GM12891 (cell line): Measurements from ENCODE around the gene TRAPPC10.
A peak's percentile ranks its signal among the peaks of the same experiment; 100 is the strongest.

Experiments
- DNase-seq: peaks from one replicate; pipeline ENCODE4 v3.0.0; 2011; ENCODE audit warnings: low spot score; ENCODE audit not compliant: insufficient read length
- FAIRE-seq: peaks from 2 replicates; lab custom pipeline; 2011; peaks lifted over from hg19 to GRCh38; lab: Jason Lieb, UNC
- PAX5 ChIP-seq: IDR thresholded peaks from 2 replicates; pipeline ENCODE4 v1.6.1; 2011; ENCODE audit warnings: low read length, moderate library complexity, mild to moderate bottlenecking; ENCODE audit not compliant: insufficient read depth, severe bottlenecking
- POLR2A ChIP-seq: IDR thresholded peaks from 2 replicates; pipeline ENCODE4 v1.6.1; 2011; ENCODE audit warnings: low read depth, low read length, control low read depth
- POLR2AphosphoS5 ChIP-seq: IDR thresholded peaks from 2 replicates; pipeline ENCODE4 v1.6.1; 2011; ENCODE audit warnings: low read depth, low read length, control low read depth
- POU2F2 ChIP-seq: IDR thresholded peaks from 2 replicates; pipeline ENCODE4 v1.6.1; 2011; ENCODE audit warnings: low read depth, mild to moderate bottlenecking, control low read depth, low read length, moderate library complexity
- SPI1 ChIP-seq: IDR thresholded peaks from 2 replicates; pipeline ENCODE4 v1.6.1; 2011; ENCODE audit warnings: low read depth, low read length, control low read depth
- TAF1 ChIP-seq: IDR thresholded peaks from 2 replicates; pipeline ENCODE4 v1.6.1; 2011; ENCODE audit warnings: low read depth, low read length, control low read depth

The TRAPPC10 gene

DNA sequence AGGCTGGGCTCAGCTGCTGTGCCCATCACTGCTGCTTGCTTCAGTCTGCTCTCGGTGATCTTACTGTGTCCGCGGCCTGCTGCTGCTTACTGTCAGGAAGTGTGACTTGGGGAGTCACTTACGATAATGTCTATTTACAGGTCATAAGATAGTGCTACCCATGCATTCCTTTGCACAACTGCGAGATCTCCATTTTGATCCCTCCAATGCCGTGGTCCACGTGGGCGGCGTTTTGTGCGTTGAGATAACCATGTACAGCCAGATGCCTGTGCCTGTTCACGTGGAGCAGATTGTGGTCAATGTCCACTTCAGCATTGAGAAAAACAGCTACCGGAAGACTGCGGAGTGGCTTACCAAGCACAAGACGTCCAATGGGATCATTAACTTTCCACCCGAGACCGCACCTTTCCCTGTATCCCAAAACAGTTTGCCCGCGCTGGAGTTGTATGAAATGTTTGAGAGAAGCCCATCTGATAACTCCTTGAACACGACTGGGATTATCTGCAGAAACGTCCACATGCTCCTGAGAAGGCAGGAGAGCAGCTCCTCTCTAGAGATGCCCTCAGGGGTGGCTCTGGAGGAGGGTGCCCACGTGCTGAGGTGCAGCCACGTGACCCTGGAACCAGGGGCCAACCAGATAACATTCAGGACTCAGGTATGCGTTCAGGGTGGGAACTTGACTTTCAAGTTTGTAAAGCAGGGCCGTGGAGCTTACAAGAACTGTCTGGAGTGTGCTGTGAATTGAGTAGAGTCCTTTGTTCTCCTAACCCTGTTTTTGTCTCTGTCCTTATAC is 70.7 kb downstream of the TRAPPC10 start:
- TF ChIP-seq SPI1 (no peak), POLR2AphosphoS5 (no peak), POLR2A (no peak), PAX5 (no peak), POU2F2 (no peak), TAF1 (no peak)
- peak; percentile 23 for FAIRE-seq
- no peak for DNase-seq

DNA sequence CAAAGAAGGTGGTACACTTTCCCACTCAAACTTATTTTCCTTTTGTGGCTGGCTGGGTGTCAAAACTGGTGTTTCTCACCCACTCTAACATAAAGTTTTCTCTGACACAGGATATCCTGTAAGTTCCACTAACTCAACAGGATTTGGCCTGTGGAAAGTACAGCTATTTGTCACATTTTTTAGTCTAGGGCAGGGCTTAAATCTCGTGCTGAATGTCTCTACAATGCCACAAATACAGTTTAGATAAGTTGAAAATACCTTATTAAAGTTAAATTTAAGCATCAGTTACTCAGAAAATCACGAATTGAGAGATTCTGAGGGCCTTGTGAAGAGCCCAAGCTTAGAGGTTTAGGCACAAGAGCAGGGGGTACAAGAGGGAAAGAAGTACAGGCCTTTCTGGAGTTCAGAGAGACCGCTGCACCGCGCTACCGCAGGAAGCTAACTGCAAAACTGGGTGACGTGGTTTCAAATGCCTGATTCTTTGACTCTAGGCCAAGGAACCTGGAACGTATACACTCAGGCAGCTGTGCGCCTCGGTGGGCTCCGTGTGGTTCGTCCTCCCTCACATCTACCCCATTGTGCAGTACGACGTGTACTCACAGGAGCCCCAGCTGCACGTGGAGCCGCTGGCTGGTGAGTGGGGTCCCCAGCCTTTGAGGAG is 71.7 kb downstream of the TRAPPC10 start:
- TF ChIP-seq SPI1 (no peak), POLR2A (no peak), POLR2AphosphoS5 (no peak), POU2F2 (no peak), PAX5 (no peak), TAF1 (no peak)
- no peak for DNase-seq
- no peak for FAIRE-seq

DNA sequence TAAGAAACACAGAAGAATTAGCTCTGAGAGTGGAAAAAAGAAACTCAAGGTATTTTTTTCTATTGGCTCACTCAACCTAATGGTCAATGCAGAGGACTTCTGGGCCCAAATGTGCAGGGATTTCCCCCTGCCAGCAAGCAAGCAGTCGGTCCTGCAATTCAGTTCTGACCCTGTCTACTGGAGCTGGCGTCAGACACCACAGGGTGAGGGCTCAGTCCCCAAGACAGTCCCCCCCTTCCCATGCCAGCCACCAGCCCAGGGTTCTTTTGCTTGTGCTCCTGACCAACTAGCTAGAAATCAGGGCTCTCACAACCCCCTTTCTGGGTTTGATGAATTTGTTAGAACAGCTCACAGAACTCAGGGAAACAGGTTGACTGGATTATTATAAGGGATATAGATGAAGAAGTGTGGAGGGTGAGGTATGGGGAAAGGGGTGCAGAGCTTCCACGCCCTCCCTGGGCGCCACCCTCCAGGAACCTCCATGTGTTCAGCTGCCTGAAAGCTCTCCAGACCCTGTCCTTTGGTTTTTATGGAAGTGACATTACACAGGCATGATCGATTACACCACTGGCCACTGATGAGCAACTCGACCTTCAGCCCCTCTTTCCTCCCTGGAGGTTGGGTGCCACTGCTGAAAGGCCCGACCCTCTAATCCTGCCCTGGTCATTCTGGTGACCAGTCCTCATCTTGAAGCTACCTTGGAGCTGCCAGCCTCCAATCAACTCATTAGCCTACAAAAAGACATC is 72.6 kb downstream of the TRAPPC10 start:
- FAIRE-seq = no peak

DNA sequence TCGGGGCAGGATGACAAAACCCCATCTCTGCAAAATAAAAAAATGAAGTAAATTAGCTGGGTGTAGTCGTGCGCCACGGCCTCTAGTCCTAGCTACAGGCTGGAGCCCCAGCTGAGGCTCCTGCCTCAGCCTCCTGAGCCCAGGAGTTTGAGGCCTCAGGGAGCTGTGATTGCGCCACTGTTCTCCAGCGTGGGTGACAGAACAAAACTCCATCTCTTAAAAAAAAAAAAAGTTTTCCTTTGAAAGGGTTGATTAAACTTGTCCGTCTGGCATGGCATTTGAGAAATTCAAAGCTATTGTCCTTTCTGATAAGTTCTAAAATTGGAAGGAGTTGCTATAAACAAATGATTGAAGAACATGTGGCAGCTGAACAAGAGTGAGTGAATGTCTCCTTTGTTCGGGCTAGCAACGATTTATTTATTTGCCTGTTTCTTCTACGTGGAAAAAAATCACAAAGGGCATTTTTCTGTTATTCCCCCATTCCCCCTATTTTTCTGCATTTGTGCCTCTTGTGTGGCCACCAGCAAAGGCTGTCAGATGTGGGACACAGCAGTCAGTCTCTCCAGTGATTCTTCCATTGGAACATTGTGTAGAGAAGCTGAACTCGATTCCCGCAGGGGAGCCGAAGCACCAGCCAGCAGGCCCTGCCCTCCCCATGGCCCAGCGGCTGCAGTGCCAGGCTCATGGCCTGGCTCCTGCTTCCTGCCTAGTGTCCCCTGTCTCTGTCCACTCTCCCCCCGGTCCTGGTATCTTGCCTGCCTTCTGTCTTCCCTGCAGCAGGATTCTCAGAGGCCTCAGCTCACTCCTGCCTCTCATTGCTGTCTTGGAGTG is 73.6 kb downstream of the TRAPPC10 start:
- no peak for DNase-seq
- FAIRE-seq = no peak

More for the DNA sequence above, 72.6 kb downstream of the TRAPPC10 start:
- TF ChIP-seq SPI1 (no peak), POU2F2 (no peak), POLR2AphosphoS5 (no peak), TAF1 (no peak), POLR2A (no peak), PAX5 (no peak)
- no peak for DNase-seq

DNA sequence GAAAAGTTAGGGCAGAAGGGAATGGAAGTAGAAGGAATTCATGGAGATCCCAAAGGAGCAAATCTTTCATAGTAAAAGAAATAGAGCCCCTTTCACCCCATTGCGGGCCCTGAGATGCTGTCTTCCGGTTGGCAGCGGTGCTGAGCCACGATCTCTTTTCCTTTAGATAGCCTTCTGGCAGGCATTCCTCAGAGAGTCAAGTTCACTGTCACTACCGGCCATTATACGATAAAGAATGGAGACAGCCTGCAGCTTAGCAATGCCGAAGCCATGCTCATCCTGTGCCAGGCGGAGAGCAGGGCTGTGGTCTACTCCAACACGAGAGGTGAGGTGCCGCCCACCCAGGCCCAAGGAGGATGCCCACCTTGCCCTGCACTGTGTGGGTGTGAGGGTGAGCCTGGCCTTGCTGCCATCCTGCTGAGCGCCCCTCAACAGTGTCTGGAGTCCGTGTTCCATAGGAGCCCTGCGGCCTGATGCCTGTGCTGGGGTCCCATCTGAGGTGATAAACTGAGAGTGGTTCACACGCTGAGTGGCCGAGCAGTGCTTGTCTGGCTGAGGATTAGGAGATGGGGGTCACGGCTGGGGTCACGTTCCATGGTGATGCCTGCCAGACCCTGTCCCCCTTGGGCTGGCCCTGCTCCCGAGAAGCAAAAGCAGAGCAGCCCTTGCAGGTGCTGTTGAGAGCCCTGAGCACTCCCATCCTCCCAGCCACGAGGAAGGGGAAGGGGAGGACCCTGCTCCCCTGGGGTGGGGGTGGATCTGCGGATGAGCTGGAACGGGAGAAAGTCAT is 74.7 kb downstream of the TRAPPC10 start:
- TF ChIP-seq POLR2AphosphoS5 = no peak
- TF ChIP-seq TAF1 = no peak
- TF ChIP-seq SPI1 = no peak
- no peak for TF ChIP-seq POU2F2
- TF ChIP-seq POLR2A = no peak; the same call in 1 of the 2 replicates
- no peak for TF ChIP-seq PAX5
- DNase-seq = no peak
- FAIRE-seq = no peak

More for the DNA sequence above, 73.6 kb downstream of the TRAPPC10 start:
- TF ChIP-seq TAF1 (no peak), SPI1 (no peak), PAX5 (no peak)

DNA sequence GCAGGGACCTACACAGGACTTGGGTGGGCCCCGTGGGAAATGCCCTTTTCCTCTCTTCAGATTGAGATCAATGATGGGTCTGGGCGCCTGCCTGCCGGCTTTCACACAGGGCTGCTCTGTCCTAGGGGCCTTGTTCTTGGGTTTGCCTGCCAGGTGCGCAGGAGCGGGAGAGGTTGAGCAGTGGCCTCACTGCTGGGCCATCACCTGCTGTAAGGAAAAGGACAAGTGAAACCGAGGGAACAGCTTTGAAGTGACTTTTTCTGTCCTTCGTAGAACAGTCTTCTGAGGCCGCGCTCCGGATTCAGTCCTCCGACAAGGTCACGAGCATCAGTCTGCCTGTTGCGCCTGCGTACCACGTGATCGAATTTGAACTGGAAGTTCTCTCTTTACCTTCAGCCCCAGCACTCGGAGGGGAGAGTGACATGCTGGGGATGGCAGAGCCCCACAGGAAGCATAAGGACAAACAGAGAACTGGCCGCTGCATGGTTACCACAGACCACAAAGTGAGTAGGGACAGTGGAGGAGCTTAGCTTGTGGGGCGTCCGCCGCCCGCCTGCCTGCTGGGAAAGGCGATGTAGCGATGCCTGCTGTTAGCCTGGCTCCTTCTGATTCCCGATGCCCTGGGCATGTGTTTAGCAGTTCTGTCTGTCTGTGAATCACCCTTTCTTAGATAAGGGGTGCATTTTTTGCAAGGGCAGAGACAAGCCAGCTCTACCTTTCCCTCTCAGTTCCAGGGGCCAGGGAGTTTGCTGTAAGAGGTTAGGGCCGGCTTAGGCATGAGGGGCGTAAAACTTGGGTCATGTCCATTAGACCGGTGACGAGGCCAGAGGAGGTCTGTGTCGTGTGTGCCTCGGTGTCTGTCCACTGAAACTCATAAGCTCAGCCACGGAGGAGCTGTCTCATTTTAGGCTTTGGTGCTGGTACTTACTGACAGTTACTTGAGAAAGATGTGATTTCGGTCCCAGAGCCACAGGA is 75.6 kb downstream of the TRAPPC10 start:
- DNase-seq (no peak), FAIRE-seq (no peak)
- no peak for TF ChIP-seq POLR2AphosphoS5

DNA sequence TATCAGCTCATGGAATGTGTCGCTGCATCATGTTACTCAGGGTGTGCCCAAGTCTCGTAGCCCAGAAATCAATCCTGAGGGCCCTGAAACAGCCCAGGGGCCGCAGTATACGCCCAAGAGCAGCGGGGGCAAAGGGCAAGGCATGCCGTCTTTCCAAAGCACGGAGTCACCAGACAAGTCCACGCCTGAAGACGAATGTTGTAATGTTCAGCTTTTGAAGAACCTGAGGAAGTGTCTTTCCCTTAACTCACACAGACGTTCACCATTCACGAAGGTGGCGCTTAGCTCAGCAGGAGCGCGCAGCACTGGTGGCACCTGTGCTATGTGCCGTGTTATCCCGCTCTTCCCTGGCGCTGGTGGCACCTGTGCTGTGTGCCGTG is 76.3 kb downstream of the TRAPPC10 start:
- no peak for TF ChIP-seq PAX5
- no peak for DNase-seq
- FAIRE-seq = no peak
